Measurements from ENCODE around the gene PLEKHD1. TPM values are rescaled to one million over a fixed set of nuclear protein-coding genes. Genes with fewer than 3 reads are reported as not detected.

The PLEKHD1 gene
- total RNA-seq, 4 donors from 2014 or later: 0.13 to 2.4 (median 1.8) TPM

DNA sequence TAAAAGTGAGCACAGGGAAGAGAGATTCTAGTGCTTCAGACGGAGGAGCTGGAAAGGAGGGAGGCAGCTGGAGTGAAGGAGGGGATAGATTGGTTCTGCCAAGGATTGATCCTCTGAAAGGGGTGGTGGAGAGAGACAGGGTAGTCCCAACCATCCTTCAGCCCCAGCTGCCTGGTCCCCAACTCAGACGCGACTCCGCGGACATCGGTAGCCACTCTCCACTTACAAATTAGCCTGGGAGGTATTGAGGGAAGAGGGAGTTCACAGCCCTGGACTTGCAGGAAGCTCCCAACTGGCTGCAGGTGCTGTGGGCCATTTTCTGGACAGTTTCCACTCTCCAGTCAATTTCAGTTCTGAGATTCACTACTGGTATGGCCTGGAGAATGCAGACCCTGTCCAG is 1.2 kb downstream of the PLEKHD1 start:
- H3K4me3 ChIP-seq (ENCODE audit: low read depth, poor library complexity, severe bottlenecking): no peak overlapping the region
- intact Hi-C loops (cut with DNase I; ENCODE audit: low total_unique reads): no loop called here
- WGBS, 2 donors: 83 to 87% methylated on average over 6 of the region's 6 CpGs
- TF ChIP-seq POLR2A (IDR thresholded peaks at IDR 0.05) (no peak), CTCF (IDR thresholded peaks at IDR 0.05) (no peak)
- DNase-seq (ENCODE audit: low spot score in 2 of 2): no peak

- intact Hi-C loops (cut with DNase I; ENCODE audit: low total_unique reads): no loop called here
- no peak overlapping the region for H3K4me3 ChIP-seq (ENCODE audit: low read depth, poor library complexity, severe bottlenecking)
- TF ChIP-seq POLR2A (IDR thresholded peaks at IDR 0.05) (no peak), CTCF (IDR thresholded peaks at IDR 0.05) (no peak)
- WGBS, 2 donors: 95 to 96% methylated on average over 4 of the region's 4 CpGs
- DNase-seq (ENCODE audit: low spot score in 2 of 2): no peak
Observed at GRCh38 chr14:69487226-69487625, 2.7 kb downstream of the PLEKHD1 start.

DNA sequence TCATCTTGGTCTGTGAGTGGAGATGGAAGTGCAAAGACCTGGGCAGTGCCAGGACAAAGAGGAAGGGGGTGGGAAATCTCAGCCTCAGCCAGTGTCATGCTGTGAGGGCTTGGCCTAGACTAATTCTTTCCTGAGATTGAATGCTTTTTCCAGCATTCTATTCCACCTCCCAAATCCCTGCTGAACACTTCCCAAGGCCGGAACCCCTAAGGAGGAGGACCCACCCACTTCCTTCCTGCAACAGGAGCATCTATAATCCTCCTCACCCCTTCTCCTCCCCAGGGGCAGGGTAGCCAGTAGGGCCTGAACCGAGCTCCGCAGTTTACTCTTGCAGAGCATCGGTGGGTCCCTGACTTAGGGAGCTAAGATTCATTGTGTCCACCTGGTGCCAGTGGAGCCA is 3.2 kb downstream of the PLEKHD1 start:
- intact Hi-C loops (cut with DNase I; ENCODE audit: low total_unique reads): no loop called here
- TF ChIP-seq POLR2A (IDR thresholded peaks at IDR 0.05) (no peak), CTCF (IDR thresholded peaks at IDR 0.05) (no peak)
- H3K4me3 ChIP-seq (ENCODE audit: low read depth, poor library complexity, severe bottlenecking): no peak overlapping the region
- no peak for DNase-seq (ENCODE audit: low spot score in 2 of 2)
- 73 to 76% methylated on average over 4 of the region's 4 CpGs for WGBS, 2 donors

DNA sequence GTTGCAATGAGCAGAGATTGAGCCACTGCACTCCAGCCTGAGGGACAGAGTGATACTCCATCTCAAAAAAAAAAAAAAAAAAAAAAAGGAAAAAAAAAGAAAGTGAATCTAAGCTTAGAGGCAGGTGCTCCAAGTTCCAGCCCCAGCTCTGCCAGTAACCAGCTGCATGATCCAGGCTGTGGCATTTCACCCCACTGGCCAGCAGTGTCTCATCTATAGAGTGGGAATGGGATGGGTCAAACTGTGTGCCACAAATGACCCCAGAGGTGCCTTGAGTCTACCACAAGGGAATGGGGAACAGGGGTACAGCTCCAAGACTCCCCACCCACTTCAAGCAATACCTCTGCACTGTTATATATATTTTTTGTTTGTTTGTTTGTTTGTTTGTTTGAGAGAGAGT is 5.0 kb downstream of the PLEKHD1 start:
- no peak overlapping the region for H3K4me3 ChIP-seq (ENCODE audit: low read depth, poor library complexity, severe bottlenecking)
- intact Hi-C loops (cut with DNase I; ENCODE audit: low total_unique reads): no loop called here
- peak in 1 of 2 donors; percentile 43 for DNase-seq (ENCODE audit: low spot score in 2 of 2)
- TF ChIP-seq CTCF (IDR thresholded peaks at IDR 0.05) (no peak), POLR2A (IDR thresholded peaks at IDR 0.05) (no peak)

DNA sequence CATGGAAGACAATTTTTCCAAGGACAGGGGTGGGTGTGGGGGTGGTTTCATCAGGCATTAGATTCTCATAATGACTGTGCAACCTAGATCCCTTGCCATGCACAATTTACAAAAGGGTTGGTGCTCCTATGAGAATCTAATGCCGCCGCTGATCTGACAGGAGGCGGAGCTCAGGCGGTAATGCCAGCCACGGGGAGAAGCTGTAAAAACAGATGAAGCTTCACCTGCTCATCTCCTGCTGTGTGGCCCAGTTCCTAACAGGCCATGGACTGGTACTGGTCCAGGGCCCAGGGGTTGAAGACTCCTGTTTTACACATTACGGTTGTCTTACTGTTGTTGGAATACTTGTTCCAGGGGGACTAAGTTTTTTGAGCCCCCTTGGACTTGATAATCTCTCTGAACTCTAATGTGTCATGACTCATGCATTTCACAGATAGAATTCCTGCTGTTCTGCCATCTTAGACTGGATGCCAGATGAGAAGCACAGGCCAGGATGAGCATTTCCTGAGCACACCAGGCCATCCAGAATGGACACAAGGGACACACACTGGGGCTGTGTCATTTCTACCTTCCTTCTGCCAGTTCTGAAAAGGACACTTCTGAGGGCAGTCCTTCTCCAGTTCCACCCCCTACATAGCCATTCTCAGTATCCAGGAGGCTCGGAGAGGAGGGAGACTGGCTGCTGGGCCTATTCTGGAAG is 5.8 kb downstream of the PLEKHD1 start:
- intact Hi-C loops (cut with DNase I; ENCODE audit: low total_unique reads): no loop called here
- TF ChIP-seq POLR2A (IDR thresholded peaks at IDR 0.05) (no peak), CTCF (IDR thresholded peaks at IDR 0.05) (no peak)
- DNase-seq (ENCODE audit: low spot score in 2 of 2): peak in 1 of 2 donors; percentile 71
- H3K4me3 ChIP-seq (ENCODE audit: low read depth, poor library complexity, severe bottlenecking): no peak overlapping the region
- 80 to 87% methylated on average over 7 of the region's 7 CpGs for WGBS, 2 donors

DNA sequence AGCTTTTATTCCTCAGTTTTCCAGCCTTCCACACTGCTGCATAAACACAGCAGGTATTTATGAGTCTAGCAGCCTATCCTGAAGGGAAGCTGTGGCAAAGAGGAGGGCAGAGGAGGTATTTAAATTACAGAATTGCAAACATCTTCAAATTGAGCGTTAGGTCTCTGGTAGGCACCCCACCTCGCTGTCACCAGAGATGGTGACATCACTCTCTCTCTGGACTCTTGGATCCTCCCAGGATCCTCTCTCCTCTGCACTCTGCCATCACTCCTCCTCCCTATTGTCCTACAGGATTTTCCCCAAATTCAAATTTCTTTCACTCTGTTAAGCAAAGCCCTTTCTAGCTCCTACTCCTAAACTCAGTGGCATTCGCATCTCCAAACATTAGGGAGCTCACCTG is 6.7 kb downstream of the PLEKHD1 start:
- TF ChIP-seq CTCF (IDR thresholded peaks at IDR 0.05) (no peak), POLR2A (IDR thresholded peaks at IDR 0.05) (no peak)
- 95% methylated on average over 3 of the region's 3 CpGs for WGBS, 2 donors
- peak in 1 of 2 donors; percentile 8 for DNase-seq (ENCODE audit: low spot score in 2 of 2)
- no peak overlapping the region for H3K4me3 ChIP-seq (ENCODE audit: low read depth, poor library complexity, severe bottlenecking)
- intact Hi-C loops (cut with DNase I; ENCODE audit: low total_unique reads): no loop called here
